Activated T-helper 2 cell treated with anti-CD3 and anti-CD28 coated beads, Interferon-gamma antibody, Interleukin-2, Interleukin-4, amounts not matched to agents 10 μg/mL and 5 μg/mL and 100 μg/mL, durations not matched to agents 14 hours and 24 hours and 36 hours (primary cell): ENCODE results near the gene LSMEM2. TPM values are rescaled to one million over a fixed set of nuclear protein-coding genes. Genes with fewer than 3 reads are reported as not detected.
A peak's percentile ranks its signal among the peaks of the same experiment; 100 is the strongest.
"Not testable (repeated sequence)": the region's sequence is repeated elsewhere in the genome, so short reads cannot be mapped to it uniquely, and the experiment has no call there.

ENCODE experiments used
- DNase-seq: peaks from one replicate; pipeline ENCODE4 v3.0.0; 2021; ENCODE audit warnings: low spot score
- H3K27ac Mint-ChIP-seq: one replicate; pipeline ENCODE4 v1.8.0; 2021; ENCODE audit warnings: mixed read lengths
- H3K27me3 Mint-ChIP-seq: one replicate; pipeline ENCODE4 v1.8.0; 2021; ENCODE audit warnings: low read depth, mixed read lengths
- H3K36me3 Mint-ChIP-seq: one replicate; pipeline ENCODE4 v1.8.0; 2021; ENCODE audit warnings: low read depth, mixed read lengths
- H3K4me1 Mint-ChIP-seq: one replicate; pipeline ENCODE4 v1.8.0; 2021; ENCODE audit warnings: low read depth, mixed read lengths
- H3K4me3 Mint-ChIP-seq: one replicate; pipeline ENCODE4 v1.8.0; 2021; ENCODE audit warnings: low read depth, mild to moderate bottlenecking, moderate library complexity, mixed read lengths
- H3K9me3 Mint-ChIP-seq: one replicate; pipeline ENCODE4 v1.8.0; 2021; ENCODE audit warnings: mixed read lengths
- intact Hi-C: fragments of 100-400 bp; cut with micrococcal nuclease; formaldehyde crosslinking; loops from one replicate; pipeline ENCODE4 v1.15.1; 2023
- total RNA-seq: library from RNA; stranded (reverse); gene quantifications from 2 replicates; pipeline ENCODE4 v1.2.3, GENCODE V29; 2022

The LSMEM2 gene
- total RNA-seq, 1 donor from 2014 or later: not detected

- H3K4me1 Mint-ChIP-seq: peaks cover 17% of the 10 kb centered on the region
- no peaks in the 10 kb centered on the region for H3K27me3 Mint-ChIP-seq
- no peaks in the 10 kb centered on the region for H3K9me3 Mint-ChIP-seq
- peaks cover 3% of the 10 kb centered on the region for H3K36me3 Mint-ChIP-seq
- H3K4me3 Mint-ChIP-seq: no peak overlapping the region
- no peak overlapping the region for H3K27ac Mint-ChIP-seq
- intact Hi-C loops: no loop called here
- DNase-seq: no peak
Observed at GRCh38 chr3:50302095-50303012, 23.5 kb downstream of the LSMEM2 start.

- DNase-seq: no peak
- no peaks in the 10 kb centered on the region for H3K27me3 Mint-ChIP-seq
Observed at GRCh38 chr3:50303013-50303815, 24.3 kb downstream of the LSMEM2 start, which contains the start of gene HYAL1. HYAL1 (minus strand) TSS chr3:50303574; CDS start chr3:50302956, 618 bp downstream.

GRCh38 chr3:50304601-50305000 is 25.7 kb downstream of the LSMEM2 start:
- H3K4me1 Mint-ChIP-seq: peaks cover 13% of the 10 kb centered on the region
- no peak overlapping the region for H3K27ac Mint-ChIP-seq
- no peaks in the 10 kb centered on the region for H3K27me3 Mint-ChIP-seq
- H3K9me3 Mint-ChIP-seq: peaks cover 2% of the 10 kb centered on the region
- peaks cover 6% of the 10 kb centered on the region for H3K36me3 Mint-ChIP-seq
- H3K4me3 Mint-ChIP-seq: no peak overlapping the region
- no peak for DNase-seq
- intact Hi-C loops: no loop called here

More at GRCh38 chr3:50303013-50303815, 24.3 kb downstream of the LSMEM2 start, which contains the start of gene HYAL1:
- no peak within 1 kb of the TSS for H3K4me3 Mint-ChIP-seq
- H3K36me3 Mint-ChIP-seq: peaks cover 3% of the 10 kb centered on the region
- H3K27ac Mint-ChIP-seq: no peak within 1 kb of the TSS
- H3K4me1 Mint-ChIP-seq: peaks cover 14% of the 10 kb centered on the region
- intact Hi-C loops: no loop called here
- no peaks in the 10 kb centered on the region for H3K9me3 Mint-ChIP-seq

GRCh38 chr3:50312041-50312440 is 33.2 kb downstream of the LSMEM2 start:
- H3K27me3 Mint-ChIP-seq, intact Hi-C loops: not testable (repeated sequence)

GRCh38 chr3:50314342-50314741 is 35.5 kb downstream of the LSMEM2 start:
- intact Hi-C loops: no loop called here
- Mint-ChIP-seq H3K4me3 (no peak overlapping the region), H3K27ac (no peak overlapping the region), H3K4me1 (peaks cover 11% of the 10 kb centered on the region), H3K36me3 (peaks cover 22% of the 10 kb centered on the region), H3K9me3 (peaks cover 5% of the 10 kb centered on the region), H3K27me3 (no peaks in the 10 kb centered on the region)
- no peak for DNase-seq

More at GRCh38 chr3:50312041-50312440, 33.2 kb downstream of the LSMEM2 start:
- H3K9me3 Mint-ChIP-seq, H3K4me1 Mint-ChIP-seq, H3K27ac Mint-ChIP-seq, H3K4me3 Mint-ChIP-seq, DNase-seq: not testable (repeated sequence)
- peaks cover 13% of the 10 kb centered on the region for H3K36me3 Mint-ChIP-seq

- Mint-ChIP-seq H3K4me3 (no peak overlapping the region), H3K27me3 (no peaks in the 10 kb centered on the region), H3K27ac (no peak overlapping the region), H3K9me3 (peaks cover under 1% of the 10 kb centered on the region), H3K36me3 (peaks cover 21% of the 10 kb centered on the region), H3K4me1 (peaks cover 11% of the 10 kb centered on the region)
- no peak for DNase-seq
- intact Hi-C loops: no loop called here
Observed at GRCh38 chr3:50314816-50315215, 35.9 kb downstream of the LSMEM2 start.

GRCh38 chr3:50316657-50317242 is 37.9 kb downstream of the LSMEM2 start:
- no peaks in the 10 kb centered on the region for H3K27me3 Mint-ChIP-seq
- H3K36me3 Mint-ChIP-seq: peaks cover 19% of the 10 kb centered on the region
- peaks cover 13% of the 10 kb centered on the region for H3K4me1 Mint-ChIP-seq
- intact Hi-C loops: no loop called here
- no peak for DNase-seq
- H3K9me3 Mint-ChIP-seq: no peaks in the 10 kb centered on the region
- peak overlapping the region; percentile 40 for H3K27ac Mint-ChIP-seq
- H3K4me3 Mint-ChIP-seq: no peak overlapping the region

- Mint-ChIP-seq H3K9me3 (no peaks in the 10 kb centered on the region), H3K27ac (no peak overlapping the region), H3K4me1 (peaks cover 13% of the 10 kb centered on the region), H3K4me3 (no peak overlapping the region), H3K36me3 (peaks cover 19% of the 10 kb centered on the region), H3K27me3 (no peaks in the 10 kb centered on the region)
- DNase-seq: no peak
- intact Hi-C loops: no loop called here
Observed at GRCh38 chr3:50317300-50317699, 38.4 kb downstream of the LSMEM2 start.

- Mint-ChIP-seq H3K36me3 (peaks cover 19% of the 10 kb centered on the region), H3K4me3 (peak overlapping the region; percentile 37), H3K27me3 (no peaks in the 10 kb centered on the region), H3K9me3 (no peaks in the 10 kb centered on the region), H3K4me1 (peaks cover 13% of the 10 kb centered on the region), H3K27ac (no peak overlapping the region)
- intact Hi-C loops: no loop called here
- DNase-seq: no peak
Observed at GRCh38 chr3:50318163-50318562, 39.3 kb downstream of the LSMEM2 start.

- H3K27me3 Mint-ChIP-seq: no peaks in the 10 kb centered on the region
- no peak overlapping the region for H3K27ac Mint-ChIP-seq
- H3K4me3 Mint-ChIP-seq: peak overlapping the region; percentile 37
- DNase-seq: no peak
- peaks cover 19% of the 10 kb centered on the region for H3K36me3 Mint-ChIP-seq
- no peaks in the 10 kb centered on the region for H3K9me3 Mint-ChIP-seq
- intact Hi-C loops: no loop called here
- peaks cover 13% of the 10 kb centered on the region for H3K4me1 Mint-ChIP-seq
Observed at GRCh38 chr3:50318615-50319014, 39.7 kb downstream of the LSMEM2 start.

GRCh38 chr3:50319181-50319893 is 40.5 kb downstream of the LSMEM2 start:
- H3K27me3 Mint-ChIP-seq: no peaks in the 10 kb centered on the region
- peaks cover 13% of the 10 kb centered on the region for H3K4me1 Mint-ChIP-seq
- peaks cover 19% of the 10 kb centered on the region for H3K36me3 Mint-ChIP-seq
- H3K27ac Mint-ChIP-seq: no peak overlapping the region
- H3K4me3 Mint-ChIP-seq: peak overlapping the region; percentile 37
- no peaks in the 10 kb centered on the region for H3K9me3 Mint-ChIP-seq
- DNase-seq: no peak
- intact Hi-C loops: no loop called here
